Activated T-helper 1 cell treated with anti-CD3 and anti-CD28 coated beads, Interleukin-2, amount 50 U/mL, for 16 hours (primary cell): ENCODE results near the gene SNX5.

Experiments used
- DNase-seq, 2 donors: peaks; one replicate each; pipeline ENCODE4 v3.0.0-alpha.2; 2020; ENCODE audit warnings: low read depth in 1 of 2, low spot score in 1 of 2

The SNX5 gene

DNA sequence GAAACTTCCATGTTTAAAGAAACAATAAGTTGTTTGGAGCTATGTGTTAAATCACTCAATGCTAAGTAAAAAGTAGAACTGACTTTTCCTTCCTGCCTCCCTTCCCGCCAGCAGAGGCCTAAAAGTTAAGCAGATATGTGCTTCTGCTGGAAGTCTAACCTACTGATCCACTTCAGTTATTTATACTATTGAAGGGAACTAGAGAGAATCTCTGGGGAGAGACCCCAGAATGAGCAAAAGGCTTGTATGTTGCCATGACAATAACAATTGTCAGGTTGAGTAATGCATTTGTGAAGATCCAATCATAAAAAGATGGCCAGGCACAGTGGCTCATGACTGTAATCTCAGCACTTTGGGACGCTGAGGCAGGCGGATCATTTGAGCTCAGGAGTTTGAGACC lies 25.0 kb upstream of the SNX5 start:
- DNase-seq: no peak

DNA sequence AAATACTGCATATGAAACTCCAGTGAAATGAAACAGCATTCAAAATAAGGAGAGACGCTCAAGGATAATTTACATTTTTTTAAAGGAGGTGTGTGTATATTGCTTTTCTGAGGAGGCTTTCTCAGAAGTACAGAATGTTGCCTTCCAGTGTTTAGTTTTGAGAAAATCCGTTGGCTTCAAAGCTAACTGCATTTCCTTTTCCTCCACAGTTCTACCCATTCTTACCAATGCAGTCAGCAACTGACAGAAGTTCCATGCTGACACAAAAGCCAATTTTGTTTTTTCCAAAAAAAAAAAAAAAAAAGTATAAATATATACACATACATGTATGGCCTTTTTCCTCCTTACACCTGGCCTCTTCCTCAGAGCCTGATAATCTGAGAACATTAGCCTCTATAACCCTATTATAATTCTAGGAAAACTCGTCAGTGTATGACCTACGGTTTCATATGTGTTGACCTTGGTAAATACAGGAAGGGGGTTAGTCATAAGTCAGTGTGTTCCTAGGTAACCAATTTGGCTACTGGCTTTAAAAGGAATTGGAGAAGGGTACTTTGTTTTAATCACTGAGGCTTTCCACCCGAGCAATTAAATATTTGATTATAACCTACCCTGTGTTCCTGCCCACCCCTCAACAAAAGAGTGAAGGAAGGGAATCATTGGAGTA lies 24.4 kb upstream of the SNX5 start:
- no peak for DNase-seq

DNA sequence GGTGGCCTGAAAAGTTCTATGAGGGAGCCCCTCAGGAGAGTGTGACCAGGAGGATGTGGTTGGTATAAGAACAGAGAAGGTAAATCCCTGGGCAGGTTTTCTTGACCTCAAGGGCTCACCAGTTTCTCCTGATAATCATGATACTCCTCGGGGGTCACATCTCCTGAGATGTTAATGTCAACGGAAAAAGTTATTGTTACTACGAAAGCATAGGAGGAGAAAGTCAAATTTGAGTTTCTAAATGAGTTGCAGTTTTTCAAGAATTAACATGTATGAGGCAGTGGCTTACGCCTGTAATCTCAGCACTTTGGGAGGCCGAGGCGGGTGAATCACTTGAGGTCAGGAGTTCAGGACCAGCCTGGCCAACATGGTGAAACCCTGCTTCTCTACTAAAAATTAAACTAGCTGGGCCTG lies 23.6 kb upstream of the SNX5 start:
- no peak for DNase-seq

DNA sequence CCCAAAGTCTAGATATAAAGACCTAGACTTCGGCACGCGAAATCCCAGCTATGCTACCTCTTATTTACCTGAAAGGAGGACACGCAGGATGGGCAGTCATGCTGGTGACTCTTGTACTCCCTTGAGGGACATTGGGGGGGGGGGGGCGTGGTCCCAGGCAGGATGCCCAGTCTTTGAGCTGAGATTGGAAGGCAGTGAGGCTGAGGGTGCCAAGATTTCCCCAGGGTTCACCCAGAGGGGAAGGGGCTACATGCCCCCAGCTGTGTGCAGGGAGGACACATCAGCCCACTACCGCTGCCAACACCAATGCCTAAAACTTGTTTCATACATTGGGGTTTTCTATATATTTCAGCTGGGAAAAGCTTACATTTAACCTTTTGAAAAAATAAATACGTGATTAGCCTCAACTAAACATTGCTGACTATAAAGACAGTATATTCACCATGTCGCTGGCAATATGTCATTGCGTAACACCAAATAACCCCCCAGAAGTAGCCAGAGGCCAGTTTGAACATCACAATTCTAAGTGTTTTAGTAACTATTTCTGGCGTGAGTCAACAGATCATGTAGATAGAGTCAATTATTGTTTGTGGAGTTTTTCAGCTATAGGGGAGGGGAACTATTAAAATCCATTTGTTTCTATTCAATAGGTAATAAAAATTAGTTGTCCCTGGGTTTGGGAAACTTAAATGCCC lies 21.8 kb upstream of the SNX5 start:
- no peak for DNase-seq

DNA sequence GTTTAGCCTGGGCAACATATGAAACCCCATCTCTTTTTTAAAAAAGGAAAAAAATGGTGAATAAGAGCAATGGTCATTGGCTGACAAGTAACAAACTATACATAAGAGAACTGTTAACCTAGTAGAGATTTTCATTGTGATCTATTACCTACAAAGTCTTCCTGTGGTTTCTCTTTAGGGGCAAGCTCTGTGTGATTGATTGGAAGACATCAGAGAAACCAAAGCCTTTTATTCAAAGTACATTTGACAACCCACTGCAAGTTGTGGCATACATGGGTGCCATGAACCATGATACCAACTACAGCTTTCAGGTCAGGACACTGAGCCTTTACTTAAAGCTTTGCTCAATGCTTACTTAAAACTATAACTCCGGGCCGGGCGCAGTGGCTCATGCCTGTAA lies 19.4 kb upstream of the SNX5 start:
- no peak for DNase-seq

DNA sequence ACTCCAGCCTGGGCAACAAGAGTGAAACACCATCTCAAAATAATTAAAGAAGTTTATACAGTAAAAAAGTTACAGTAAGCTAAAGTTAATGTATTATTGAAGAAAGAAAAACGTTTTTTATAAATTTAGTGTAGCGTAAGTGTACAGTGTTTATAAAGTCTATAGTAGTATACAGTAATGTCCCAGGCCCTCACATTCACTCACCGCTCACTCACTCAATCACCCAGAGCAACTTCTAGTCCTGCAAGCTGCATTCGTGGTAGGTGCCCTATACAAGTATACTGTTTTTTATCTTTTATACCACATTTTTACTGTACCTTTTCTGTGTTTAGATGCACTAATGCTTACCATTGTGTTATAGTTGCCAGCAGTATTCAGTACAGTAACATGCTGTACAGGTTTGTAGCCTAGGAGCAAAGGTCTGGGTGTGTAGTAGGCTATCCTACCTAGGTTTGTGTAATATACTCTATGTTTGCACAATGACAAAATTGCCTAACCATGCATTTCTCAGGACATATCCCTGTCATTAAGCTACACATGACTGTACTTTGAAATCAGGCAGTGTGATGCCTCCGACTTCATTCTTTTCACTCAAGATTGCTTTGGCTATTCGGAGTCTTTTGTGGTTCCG lies 16.9 kb upstream of the SNX5 start:
- no peak for DNase-seq

DNA sequence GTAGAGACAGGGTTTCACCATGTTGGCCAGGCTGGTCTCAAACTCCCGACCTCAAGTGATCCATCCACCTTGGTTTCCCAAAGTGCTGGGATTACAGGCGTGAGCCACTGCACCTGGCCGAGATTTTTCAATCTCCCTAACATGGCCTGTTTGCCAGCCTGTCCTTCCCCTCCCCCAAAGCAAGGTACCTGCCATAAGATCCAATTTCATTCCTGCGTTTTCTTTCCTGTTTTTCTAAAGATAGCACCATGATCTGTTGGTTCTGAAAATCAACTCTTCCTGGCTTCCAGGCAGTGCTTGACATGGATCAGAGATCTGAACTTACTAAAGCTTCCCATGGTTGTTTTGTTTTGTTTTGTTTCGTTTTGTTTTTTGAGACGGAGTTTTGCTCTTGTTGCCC lies 7.7 kb upstream of the SNX5 start:
- DNase-seq: no peak

DNA sequence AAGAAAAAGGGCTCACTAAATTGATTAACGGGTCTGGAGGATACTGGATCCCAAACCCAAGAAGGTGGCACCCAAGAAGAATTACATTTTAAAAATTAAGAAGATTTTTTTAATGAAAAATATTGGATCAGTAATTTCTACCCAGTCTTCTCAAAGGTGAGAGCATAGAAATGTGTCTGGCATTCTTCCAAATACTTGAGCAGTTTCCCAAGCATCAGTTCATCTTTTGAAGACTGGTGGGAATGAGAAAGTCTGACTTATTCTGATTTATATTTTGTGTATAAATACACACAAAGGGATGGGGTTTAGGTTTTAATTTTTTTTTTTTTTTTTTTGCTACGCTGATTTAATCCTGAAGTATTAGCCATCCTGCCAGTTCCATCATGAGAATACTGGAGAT lies 3.5 kb upstream of the SNX5 start:
- no peak for DNase-seq

DNA sequence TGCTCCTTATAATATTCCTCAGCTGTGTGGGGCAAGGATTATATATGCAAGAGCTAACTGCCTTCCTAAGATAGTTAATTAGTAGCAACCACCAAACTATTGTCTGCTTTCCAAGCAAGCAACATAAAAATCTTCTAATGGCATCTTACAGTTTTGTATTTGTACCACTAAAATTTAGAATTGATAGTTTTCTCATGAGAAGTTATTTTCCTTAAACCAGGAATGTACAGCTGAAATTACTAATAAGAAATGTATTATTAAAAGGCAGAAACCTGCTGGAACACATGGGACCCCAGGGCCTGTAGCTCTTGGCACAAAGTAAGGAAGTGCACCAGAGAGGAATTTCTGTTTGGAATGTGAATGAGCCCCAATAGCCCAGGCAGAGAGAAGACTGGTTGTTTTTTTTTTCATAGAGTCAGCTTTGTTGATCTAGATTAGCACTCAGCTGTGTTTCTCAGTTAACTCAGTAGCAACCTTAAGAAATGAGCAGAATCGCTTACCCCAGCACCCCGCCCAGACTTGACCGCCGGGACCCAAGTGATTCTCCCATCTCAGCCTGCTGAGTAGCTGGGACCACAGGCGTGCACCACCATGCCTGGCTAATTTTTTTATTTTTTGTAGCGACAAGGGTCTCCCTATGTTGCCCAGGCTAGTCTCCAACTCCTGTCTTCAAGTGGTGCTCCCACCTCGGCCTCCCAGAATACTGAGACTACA lies 2.9 kb upstream of the SNX5 start:
- DNase-seq: no peak

DNA sequence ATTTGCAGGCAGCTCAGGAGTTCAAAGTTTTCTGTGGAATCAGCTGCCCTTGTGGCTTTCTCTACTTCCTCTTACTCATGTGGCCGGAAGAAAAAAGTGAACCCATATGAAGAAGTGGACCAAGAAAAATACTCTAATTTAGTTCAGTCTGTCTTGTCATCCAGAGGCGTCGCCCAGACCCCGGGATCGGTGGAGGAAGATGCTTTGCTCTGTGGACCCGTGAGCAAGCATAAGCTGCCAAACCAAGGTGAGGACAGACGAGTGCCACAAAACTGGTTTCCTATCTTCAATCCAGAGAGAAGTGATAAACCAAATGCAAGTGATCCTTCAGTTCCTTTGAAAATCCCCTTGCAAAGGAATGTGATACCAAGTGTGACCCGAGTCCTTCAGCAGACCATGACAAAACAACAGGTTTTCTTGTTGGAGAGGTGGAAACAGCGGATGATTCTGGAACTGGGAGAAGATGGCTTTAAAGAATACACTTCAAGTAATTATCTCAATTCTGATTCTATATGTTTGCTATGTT lies 1.4 kb upstream of the SNX5 start:
- no peak for DNase-seq

DNA sequence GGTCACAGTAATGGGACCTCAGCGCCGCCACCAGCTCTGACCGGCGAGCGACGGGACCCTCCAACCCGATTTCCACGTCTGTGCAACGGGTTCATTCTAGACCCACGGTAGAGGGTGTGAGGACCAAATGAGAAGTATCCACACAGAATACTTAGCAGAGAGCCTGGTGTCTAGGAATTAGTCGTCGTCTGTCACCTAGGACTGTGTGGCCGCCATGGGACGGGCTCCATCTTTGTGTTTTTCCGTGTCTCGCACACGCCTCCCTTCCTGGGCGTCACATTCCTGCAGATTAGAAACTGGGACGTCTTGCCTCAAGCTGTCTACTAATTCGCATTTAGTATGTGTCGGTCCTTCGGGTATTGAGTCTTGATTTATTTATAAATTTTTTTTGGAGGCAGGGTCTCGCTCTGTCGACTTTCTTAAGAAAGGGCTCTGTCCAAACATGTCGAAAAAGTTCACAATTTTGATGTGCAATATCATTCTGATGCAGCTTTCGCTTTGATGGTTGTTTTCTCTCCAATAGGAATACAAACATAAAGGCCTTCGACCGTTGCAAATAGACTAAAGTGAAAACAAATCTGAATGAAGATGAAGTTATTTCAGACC lies 787 bp upstream of the SNX5 start:
- no peak for DNase-seq

DNA sequence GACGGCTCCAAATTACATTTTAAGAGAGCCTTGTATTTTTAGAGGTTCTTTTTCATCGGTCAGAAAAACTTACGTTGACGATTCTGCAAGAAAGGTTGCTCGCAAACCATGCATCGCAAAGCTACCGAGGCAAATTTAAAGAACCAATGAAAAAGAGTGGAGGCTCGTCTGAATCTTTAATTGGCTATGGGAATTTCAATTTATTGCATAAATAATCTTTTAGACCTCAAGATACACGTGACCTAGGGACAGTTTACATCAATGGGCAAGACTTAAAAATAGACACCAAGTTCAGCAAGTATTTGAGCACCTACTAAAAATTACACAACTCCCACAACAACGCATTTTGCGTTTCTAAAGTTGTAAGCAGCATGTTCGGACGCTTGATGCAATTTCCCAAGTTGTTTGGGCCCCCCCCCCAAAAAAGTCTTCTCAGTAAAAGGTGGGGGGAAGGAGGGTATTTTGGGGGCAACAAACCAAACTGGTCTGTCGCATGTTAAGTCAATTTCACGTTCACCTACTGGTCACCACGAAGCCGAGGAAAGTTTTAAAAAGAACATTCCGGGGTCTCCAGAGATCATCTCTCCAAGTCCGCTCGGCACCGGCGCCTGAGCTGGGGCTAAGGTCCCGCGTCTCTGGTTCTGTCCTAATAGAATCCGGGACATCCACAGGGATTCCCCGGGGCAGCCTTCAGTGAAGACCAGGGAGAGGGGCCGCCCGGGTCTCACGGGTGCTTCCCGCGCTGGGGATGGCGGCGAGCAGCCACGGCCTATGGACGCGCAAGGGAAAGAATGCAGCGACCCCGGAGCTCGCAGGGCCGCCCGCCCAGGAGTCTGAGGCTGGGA lies 851 bp downstream of the SNX5 start:
- peak in 1 of 2 donors; percentile 7 for DNase-seq

DNA sequence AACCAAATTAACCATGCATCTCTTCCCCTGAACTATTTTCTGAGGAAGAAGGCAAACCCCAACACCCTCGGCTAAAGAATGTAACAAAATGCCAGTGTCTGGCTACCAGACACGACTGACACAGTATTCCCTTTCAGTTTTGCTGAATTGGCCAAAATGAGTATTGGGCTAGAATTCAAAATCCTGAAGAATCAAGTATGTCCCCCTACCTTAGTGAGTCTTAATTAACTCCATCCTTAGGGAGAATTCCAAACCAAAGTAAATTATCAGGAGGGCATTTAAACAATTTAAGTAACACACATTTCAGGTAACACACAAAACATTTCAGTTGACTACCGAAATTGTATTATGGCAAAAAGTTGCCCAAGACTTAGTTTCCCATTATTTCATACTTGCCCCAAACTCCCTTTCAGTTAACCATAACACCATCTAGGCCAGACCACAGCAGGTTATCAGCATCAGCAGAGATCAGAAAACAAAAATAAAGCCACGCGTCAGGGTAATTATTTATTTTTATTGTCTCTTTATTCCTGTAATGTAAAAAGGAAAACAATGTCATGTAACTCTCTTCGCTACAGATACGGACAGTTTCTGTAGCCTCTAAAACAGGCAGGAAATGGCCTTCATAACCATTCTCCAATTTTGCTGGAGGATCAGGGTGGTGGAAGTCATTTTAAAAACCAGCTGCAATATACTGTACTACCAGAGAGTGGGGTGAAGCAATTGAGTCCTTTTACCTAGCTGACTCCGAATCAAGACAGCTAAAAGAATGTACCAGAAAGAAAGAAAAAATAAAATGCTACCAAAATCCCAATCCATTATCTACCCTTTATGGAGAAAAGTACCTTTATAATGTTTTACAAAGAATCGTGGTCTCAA lies 1.9 kb downstream of the SNX5 start:
- no peak for DNase-seq

DNA sequence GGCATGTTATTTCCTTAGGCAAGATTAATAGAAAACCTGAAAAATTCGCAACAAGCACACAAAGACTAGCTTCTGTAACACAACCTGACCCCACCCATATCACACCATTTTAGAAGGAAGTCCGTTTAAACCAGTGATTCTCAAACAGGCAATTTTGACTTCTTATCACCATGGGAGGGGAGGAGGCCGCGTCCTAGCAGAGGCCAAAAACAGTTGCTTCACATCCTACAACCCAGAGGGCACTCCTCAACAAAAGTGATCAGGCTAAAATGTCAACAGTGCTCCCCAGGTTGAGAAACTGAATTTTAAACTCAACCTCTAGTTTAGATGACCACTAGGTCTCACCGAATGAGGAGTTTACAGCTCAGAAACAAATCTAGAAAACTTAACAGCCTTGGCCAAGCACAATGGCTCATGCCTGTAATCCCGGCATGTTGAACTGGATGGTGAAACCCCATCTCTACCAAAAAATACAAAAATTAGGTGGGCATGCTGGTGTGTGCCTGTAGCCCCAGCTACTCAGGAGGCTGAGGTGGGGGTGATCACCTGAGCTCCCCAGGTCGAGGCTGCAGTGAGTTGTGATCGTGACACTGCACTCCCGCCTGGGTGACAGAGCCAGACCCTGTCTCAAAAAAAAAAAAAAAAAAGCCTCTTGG lies 3.4 kb downstream of the SNX5 start:
- no peak for DNase-seq

DNA sequence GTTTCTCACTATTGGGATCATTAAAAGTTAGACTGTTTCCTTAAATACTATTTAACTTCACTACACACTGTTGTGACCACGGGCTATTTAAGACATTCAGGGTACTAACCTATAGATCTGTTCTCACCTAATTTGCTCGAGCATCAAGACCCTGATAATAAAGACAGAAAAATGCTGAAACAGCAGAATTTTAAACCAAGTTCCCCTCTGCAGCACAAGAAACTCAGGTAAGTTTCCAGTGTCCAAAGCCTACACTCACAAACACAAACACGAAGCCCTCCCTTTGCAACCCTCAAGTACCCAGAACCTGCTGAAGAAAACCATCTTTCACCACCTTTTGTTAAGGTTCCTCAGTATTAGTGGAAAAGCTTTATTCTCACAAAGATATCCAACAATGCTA lies 4.0 kb downstream of the SNX5 start:
- DNase-seq: no peak

DNA sequence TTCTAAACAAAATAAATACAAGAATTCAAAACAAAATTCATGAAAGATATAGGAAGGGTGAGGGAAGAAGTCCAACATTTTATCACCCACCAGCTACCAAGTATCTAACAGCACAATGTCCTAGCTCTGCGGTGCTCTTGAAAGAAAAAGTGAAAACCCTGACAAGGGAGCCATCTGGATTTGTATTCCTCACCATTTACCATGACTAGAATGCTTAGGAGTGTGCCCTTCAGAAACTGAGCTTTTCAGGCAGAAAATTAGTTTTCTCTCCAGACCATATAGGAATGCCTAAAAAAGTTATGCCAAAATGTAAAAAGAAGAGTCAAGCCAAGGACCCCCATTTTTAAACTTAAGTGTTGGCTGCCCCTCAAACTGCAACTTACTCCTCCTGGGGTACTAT lies 4.5 kb downstream of the SNX5 start:
- no peak for DNase-seq

DNA sequence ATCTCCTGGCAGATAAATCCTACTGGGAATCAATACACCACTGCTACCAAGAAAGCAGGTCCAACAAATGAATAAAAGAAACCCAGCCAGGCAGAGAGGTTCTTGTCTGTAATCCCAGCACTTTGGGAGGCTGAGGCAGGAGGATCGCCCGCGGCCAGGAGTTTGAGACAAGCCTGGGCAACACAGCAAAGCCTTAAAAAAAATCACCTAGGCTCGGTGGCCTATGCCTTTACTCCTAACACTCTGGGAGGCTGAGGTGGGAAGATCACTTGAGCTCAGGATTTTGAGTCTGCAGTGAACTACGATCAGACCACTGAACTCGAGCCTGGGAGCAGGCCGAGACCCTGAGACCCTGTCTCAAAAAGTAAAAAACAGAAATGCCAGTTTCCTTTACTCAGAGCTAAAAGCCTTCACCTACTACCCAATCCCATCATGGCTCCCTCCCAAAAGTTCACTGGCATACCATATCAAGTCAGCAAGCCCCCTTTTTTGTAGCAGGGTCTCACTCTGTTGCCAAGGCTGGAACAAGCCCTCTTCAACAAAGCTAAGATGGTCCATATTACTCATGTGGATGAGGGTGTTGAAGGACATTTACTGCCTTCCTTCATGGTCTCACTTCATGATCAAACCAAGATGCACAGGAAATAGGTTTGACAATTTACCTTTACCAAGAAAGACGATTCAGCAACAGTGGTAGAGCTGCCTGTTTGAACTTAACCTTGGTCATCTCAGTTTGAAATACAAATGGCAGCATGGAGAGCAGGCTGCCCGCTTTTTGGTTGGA lies 5.3 kb downstream of the SNX5 start:
- DNase-seq: no peak

DNA sequence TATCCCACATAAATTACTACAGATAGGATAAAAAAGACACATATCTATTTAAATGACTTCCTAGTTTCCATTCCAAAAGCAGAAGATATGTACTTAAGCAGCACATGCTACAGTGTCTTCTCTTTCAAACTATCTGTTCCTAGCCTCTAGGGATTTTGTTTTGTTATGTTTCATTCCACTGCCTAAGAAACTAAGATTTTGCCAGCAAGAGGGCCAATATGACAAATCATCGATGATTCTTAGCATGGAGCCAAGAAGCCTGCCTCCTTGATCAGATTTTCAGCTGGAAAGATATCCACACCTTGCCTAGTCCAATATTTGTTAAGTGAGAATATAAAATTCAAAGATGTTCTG lies 7.0 kb downstream of the SNX5 start:
- no peak for DNase-seq
